HG03159 (cell line): ENCODE results near the gene KLK5.
"Not testable (repeated sequence)": the region's sequence is repeated elsewhere in the genome, so short reads cannot be mapped to it uniquely, and the experiment has no call there.

Source experiments
- ATAC-seq: cut with Tn5 transposase; IDR thresholded peaks from one replicate; pipeline ENCODE4 v1.9.1; 2021; ENCODE audit warnings: mild to moderate bottlenecking, moderate library complexity; ENCODE audit not compliant: unreplicated experiment

Gene KLK5

DNA sequence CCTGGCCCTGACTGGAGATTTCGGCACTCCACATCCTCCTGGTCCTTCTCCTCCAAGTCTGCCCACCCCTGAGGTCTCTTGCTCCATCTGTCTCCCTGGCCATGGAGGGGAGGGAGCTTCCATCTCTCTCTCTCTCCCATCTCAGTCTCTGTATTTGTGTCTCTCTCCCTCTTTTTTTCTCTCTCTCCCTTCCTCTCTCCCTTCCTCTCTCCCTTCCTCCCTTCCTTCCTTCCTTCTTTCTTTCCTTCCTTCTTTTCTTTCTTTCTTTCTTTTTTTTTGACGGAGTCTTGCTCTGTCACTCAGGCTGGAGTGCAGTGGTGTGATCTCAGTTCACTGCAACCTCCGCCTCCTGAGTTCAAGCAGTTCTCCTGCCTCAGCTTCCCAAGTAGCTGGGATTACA is 17.0 kb upstream of the KLK5 start:
- ATAC-seq: not testable (repeated sequence)

DNA sequence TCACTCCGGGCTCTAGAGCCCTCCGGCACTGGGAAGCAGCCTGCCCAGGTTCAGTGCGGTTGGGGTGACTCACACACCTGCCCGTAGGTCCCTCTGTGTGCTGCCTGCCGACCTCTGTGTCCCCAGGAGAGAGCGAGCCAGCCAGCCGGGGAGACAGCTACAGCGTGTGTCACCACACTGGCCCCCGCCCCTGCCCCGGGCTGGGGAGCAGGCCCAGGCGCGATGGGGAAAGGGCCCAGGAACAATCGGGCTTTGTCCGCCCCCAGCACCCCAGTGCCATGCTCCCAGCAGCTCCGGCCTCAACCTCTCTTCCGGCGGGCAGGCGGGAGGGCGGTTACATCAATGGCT is 16.5 kb upstream of the KLK5 start, which contains the start of gene KLK6:
Gene KLK6 (minus strand): TSS at position 179 of the 348 bp plus-strand sequence. CDS start 1,487 bp downstream, outside the sequence.
- no peak for ATAC-seq

DNA sequence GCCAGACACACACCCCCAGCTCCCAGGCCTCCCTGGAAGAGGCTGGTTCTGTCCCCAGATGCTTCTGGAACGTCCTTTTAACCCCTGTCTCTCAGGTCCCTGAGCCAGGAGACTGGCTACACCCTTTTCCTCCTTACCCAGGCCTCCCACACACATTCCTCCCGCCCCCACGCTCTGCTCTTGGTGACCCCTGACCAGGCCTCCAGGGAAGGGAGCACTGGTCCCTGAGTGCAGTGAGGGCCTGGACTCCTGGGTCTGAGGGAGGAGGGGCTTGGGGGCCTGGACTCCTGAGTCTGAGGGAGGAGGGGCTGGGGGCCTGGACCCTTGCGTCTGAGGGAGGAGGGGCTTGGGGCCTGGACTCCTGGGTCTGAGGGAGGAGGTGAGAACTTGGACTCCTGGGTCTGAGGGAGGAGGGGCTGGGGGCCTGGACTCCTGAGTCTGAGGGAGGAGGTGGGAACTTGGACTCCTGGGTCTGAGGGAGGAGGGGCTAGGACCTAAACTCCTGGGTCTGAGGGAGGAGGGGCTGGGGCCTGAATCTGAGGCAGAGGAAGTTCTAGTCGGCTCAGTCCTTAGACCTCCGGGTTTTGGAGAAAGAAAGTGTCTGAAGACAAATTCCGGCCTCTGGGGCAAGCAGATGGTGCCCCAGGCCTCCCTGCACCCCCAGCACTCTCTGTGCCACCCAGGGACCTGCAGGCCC is 16.0 kb upstream of the KLK5 start:
- no peak for ATAC-seq

DNA sequence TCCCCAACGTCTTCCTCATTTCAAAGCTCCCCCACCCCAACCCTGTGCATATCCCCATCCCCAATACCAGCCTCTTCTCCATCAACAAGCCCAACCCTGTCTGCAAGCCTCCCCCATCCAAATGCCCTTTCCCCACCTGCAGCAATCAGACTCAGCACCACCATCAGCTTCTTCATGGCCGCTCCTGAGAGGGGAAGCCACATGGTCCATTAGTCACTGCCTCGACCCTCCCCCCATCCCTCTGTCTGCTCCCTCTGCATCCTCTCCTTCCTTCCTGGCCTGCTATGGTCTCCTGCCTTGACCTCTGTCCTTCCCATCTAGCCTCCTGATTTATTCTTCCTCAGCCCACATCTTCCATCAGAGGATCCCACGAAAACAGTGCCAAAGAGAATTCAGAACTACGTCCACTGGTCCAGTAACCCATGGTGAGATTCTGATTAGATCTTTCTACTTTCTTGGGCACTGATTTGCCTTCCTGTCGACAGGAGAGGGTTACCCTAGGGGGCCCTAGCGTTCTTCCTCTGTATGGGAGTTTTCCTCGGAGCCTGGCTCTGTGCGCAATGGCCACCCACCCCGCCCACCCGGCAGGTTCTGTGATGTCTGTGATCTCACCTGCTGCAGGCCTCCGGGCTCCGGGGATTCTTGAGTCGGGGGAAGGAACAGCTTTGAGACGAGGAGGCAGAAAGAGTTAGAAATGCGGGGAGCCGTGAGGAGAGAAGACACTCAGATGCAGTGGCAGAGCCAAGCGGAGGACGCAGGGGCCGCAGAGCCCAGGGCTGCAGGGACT is 15.3 kb upstream of the KLK5 start:
- ATAC-seq: no peak

DNA sequence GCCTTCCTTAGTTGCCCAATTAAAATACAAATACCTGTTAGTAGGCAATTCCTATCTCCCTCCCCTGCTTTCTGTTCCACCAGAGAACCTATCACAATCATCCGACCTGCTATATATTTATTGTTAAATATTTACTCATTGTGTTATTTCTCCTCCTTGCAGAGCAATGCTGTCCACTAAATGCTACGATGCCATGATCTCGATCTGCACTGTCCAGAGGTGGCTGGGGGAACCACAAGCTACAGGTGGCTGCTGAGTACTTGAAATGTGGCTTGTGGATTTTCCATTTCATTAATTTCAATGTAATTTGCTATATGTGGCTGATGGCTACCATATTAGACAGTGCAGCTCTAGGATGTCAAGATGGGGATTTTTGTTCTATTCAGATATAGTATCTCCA is 11.4 kb upstream of the KLK5 start:
- ATAC-seq: no peak

DNA sequence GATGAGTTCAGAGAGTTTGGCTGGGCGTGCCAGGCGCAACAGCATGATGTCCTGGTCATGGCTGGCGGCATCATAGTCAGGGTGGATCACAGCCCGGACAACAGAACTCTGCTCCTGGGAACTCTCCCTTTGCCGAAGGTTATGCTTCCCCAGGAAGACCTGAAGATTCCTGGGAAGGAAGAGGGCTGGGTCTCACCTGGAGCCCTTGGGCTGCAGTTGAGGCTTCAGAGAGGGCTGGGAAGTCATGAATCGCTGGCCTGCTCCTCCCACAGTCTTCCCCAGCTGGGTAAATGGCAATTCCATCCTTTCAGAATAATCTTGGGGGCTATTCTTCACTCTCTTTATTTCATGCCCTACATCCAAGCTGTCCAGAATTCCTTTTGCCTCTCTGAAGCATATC is 10.5 kb upstream of the KLK5 start:
- no peak for ATAC-seq

DNA sequence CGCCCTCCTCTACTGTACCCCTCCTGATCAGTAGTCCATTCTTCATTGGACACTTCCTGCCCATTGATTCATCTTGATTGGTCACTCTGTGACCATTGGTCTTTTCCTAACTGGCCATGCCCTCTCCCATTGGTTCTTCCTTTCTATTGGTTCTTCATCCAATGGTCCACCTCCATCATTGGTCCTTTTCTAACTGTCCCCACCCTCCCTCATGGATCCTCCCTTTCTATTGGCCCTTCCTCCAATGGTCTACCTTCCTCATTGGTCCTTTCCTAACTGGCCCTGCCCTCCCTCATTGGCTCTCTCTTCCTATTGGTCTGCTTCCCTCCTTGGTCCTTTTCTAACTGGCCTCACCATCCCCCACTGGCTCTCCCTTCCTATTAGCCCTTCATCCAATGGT is 9.4 kb upstream of the KLK5 start:
- no peak for ATAC-seq

DNA sequence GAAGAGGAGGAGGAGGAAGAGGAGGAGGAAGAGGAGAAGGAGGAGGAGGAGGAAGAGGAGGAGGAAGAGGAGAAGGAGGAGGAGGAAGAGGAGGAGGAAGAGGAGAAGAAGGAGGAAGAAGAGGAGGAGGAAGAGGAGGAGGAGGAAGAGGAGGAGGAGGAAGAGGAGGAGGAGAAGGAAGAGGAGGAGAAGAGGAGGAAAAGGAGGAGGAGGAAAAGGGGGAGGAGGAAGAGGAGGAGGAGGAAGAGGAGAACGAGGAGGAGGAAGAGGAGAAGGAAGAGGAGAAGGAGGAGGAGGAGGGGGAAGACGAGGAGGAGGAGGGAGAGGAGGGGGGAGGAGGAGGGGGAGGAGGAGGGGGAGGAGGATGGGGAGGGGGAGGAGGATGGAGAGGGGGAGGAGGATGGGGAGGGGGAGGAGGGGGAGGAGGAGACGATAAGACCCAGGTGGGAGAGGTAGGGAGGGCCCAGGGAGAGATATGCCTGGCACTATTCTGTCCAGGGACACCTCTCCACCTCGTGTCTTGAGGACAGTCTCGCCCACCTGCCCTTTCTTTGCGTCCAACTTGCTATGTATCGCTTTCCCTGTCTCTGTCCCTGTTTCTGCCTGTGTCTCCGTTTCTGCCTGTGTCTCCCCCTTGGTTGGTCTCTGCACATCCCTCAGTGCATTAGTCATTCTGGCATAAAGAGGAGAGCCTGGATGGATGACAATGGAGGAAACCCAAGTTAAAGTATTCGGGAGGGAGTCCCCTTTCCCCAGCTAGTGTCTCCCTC is 7.1 kb upstream of the KLK5 start:
- ATAC-seq: no peak

DNA sequence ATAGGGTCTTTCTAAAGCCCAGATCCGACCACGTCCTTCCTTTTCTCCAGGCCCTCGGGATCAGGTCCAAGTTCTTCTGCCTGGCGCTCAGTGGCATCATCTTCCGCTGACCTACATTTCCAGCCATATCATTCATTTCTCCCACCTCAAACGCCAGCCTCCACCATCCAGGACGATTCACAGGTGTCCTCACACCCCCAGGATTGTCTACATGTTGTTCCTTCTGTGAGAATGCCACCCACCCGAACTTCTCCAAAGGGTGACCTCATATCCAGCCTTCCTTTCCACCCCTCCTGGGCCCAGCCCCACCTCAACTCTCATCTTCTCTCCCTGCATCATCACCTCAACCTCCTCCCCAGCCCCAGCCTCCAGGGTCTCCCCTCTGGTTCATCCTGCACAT is 4.7 kb upstream of the KLK5 start:
- no peak for ATAC-seq

DNA sequence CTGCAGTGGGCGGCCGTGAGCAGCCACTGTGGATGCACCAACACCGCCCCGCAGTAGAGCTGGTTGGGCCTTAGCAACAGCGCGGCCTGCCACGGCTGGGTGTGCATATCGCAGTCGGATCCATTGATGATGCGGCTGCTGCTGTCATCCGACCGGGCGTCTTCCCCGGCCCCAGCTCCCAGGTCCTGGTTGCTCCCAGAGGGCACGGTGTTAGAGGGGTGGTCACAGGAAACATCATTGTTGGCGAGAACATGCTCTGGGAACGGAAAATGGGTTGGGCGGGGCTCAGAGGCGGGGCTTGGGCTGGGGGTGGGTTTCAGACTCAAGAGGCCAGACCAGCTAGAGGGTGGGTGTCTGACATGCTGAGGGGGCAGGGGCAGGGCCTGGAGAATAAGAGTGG is 3.0 kb downstream of the KLK5 start:
- ATAC-seq: no peak

DNA sequence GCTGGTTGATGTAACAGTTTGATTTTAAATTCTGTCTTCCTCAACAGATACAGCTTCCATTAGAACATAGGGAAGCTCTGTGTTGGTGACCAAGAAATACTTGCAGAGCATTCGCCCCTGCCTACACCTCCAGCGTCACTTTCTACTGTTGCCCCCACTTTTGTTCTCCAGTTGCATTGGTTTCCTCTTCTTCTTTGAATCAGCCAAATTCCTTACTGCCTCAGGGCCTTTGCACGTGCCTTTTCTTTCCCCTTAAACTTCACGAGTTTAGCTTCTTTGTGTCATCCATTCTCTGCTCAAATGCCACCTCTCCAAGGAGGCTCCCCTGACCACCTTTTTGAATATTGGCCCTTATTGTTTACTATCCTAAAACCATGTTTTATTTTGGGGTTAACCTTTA is 5.7 kb downstream of the KLK5 start:
- ATAC-seq: no peak

DNA sequence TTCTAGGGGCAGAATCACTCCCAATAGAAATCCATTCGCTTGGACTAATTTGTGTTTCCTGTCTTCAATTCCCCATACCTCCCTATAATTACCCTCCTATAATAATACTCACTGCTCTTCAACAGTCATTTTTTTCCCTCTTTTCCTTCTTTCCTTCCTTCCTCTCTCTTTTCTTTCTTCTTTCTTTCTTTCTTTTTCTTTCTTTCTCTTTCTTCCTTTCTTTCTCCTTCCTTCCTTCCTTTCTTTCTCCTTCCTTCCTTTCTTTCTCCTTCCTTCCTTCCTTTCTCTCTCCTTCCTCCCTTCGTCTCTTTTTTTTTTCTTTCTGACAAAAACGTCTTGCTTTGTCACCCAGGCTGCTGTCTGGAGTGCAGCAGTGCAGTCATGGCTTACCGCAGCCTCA is 8.0 kb downstream of the KLK5 start:
- ATAC-seq: no peak

DNA sequence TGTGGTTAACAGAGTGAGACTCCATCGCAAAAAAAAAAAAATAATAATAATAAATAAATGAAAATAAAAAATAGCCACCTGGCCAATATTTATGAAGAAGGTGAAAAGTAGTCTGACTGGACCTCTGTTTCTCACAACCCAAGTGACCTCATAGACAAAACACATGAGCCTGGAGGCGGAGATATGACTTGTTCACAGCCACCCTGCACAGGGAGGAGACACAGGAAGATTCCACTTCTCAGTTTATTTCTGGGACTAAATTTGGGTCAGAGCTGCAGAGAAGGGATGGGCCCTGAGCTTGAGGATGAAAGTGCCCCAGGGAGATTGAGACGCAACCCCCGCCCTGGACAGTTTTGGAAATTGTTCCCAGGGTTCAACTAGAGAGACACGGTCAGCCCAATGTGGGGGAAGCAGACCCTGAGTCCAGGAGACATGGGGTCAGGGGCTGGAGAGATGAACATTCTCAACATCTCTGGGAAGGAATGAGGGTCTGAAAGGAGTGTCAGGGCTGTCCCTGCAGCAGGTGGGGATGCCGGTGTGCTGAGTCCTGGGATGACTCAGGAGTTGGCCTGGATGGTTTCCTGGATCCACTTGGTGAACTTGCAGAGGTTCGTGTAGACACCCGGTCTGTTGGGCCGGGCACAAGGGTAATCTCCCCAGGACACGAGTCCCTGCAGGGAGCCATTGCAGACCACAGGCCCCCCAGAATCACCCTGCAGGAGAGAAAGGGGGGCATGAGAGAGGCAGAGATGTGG is 9.6 kb downstream of the KLK5 start:
- no peak for ATAC-seq

DNA sequence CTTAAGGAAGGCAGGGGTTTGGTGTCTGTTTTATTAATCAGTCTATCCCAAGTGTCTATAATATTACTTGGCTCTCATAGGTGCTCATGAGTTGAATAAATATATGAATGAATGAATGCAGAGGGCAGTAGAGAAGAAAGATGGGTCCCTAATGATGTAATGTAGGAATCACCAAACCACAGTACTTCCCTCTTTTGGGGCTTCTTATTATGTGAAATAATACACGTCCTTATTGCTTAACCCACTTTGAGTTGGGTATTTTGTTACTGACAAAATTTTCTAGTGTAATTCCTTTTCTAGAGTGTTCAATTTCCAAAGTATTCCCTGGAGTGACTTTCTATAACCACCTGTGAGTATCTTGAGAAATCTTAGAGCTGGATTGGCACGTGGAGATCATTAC is 13.2 kb downstream of the KLK5 start:
- no peak for ATAC-seq

DNA sequence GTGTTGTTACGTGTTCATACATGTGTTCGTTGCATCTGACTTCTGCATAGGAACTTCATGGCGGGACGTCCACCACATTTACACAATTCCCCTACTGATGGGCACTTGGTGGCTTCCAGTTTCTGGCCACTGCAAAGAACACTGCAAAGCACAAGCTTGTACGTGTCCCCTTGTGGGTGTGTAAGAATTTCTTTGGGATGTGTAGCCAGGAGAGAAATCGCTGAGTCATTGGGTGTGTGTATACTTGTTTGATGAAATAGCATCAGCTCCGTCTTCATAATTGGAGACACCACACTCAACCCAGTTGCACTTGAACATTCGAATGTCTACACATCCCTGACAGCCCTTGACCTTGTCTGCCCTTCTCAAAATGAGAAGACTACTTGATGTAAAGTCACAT is 19.2 kb downstream of the KLK5 start:
- ATAC-seq: no peak

DNA sequence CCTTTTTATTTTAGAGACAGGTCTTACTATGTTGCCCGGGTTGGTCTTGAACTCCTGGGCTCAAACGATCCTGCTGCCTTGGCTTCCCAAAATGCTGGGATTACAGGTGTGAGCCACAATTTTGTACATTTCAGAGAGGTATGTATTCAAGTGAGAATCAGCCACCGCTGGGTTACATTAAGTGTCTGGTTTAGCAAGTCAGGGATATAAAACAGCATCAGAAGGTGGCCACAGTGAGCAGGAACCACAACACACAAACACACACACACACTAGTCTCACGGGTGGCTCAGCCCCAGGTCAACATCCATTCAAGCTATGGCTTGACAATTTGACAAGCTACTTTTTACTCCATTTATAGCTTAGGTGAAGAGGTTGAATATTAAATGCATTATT is 20.2 kb downstream of the KLK5 start:
- ATAC-seq: no peak

DNA sequence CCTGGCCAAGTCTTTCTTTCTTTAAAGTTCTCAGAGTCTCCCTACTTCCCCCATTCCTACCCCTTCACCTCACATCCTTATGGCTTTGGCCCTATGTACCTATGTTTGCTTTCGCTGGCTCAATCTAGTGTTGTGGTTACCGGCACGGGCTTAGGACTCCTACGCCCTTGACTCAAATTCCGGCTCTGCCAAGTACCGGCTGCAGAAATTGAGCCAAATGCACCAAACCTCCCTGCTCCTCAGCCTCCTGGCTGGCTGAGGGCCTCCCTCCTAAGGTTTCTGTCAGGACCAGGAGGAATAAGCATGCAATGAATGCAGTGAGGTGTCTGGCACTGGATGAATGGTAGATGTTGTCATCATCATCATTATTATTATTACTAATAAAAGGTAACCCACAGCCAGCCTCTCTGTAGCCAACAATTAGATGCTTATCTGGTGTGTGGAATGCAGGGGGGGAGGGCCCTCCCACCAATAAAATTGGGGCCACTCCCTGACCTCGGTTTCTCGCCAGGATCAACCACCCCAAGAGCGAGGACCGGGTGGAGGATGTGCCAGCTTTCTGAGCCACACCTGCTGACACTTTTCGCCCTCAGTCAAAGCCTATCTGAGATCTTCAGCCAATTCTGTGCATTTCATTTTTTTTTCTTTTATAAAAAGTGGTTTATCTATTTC is 20.7 kb downstream of the KLK5 start:
- no peak for ATAC-seq

DNA sequence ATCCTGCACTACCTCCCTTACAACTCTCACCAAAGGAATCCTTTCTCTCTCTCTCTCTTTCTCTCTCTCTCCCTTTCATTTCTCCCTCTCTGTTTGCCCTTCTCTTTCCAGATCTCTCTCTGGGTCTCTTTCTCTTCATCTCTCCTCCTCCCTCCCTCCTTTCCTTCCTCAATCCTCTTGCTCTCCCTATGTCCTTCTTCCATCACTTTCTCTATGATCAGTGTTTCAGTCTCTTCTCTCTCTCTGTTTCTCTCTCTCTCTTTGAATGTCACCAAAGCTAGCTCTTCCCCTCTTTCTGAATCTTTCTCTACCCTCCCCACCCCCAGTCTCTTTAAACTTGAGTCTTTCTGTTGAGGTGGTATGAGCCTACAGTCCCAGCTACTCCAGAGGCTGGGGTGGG is 21.8 kb downstream of the KLK5 start:
- ATAC-seq: no peak

DNA sequence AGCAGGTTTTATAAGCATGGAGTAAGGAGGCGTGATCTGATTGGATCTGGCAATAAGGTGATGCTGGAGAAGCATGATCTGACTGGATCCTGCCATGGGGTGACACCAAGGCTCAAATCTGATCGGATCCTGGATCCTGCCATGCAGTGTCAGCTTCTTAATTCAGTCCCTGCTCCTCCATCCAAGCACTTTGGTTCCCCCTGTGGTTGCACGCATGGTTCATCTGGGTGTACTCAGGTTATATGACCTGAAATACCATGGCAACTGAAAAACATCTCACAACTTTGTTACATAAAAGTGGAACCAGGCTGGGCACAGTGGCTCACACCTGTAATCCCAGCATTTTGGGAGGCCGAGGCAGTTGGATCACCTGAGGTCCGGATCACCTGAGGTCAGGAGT is 24.0 kb downstream of the KLK5 start:
- ATAC-seq: no peak

DNA sequence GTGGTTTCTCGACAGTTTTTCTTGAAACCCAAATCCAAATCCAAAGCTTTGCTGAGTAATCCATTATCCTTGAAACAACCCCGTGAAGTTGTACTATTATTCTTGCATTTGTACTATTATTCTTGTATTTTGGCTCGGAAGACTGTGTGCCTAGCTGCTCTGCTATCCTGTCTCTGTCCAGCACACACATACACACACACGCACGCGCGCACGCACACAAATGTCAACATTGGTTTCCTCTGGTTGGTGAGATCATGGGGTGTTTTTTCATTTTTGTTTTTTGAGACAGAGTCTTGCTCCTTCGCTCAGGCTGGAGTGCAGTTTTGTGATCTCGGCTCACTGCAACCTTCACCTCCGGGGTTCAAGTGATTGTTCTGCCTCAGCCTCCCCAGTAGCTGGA is 26.7 kb downstream of the KLK5 start:
- no peak for ATAC-seq

DNA sequence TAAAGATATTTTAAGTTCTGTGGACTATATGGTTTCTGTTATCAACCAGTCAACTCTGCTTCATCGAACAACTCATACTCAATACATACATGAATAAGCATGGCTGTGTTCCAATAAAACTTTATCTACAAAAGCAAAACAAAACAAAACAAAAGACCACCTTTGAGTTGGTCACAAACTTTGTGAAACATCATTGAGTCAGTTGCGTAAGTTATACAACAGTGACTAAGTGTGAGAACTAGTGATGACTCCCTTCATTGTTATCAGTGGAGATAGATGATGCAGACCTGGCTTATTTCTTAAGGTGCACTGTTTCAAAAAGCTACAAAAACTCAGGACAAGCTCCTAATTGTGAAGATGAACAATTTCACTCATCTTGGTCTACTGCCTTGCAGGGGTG is 27.1 kb downstream of the KLK5 start:
- no peak for ATAC-seq
